T-helper 1 cell (primary cell): ENCODE results near the gene CYTH1.
"Not testable (repeated sequence)": the region's sequence is repeated elsewhere in the genome, so short reads cannot be mapped to it uniquely, and the experiment has no call there.

Source experiments
- DNase-seq, 5 donors: peaks; one replicate each; pipeline ENCODE4 v3.0.0-alpha.2; 2012 to 2020

CYTH1 gene

GRCh38 chr17:78785663-78786057 is 3.6 kb upstream of the CYTH1 start:
- no peak for DNase-seq

GRCh38 chr17:78785011-78785662 is 3.1 kb upstream of the CYTH1 start:
- DNase-seq, result peak in 1 of 5 donors; percentile 56

- no peak for DNase-seq
These were observed 2.3 kb upstream of the CYTH1 start for GRCh38 chr17:78784352-78784751.

- DNase-seq, result no peak
These were observed 1.7 kb upstream of the CYTH1 start for GRCh38 chr17:78783711-78784324.

GRCh38 chr17:78781104-78781892 is 775 bp downstream of the CYTH1 start:
- DNase-seq, result peak in 2 of 5 donors; percentile 41 to 60

GRCh38 chr17:78780335-78780734 is 1.7 kb downstream of the CYTH1 start:
- DNase-seq, result peak in 1 of 5 donors; percentile 41

GRCh38 chr17:78779850-78780249 is 2.2 kb downstream of the CYTH1 start:
- peak in 4 of 5 donors; percentile 44 to 86 (median 56) for DNase-seq

- DNase-seq, result not testable (repeated sequence)
These were observed 2.8 kb downstream of the CYTH1 start for GRCh38 chr17:78779286-78779651.

GRCh38 chr17:78777881-78778280 is 4.2 kb downstream of the CYTH1 start:
- no peak for DNase-seq

GRCh38 chr17:78774956-78775571 is 7.0 kb downstream of the CYTH1 start:
- DNase-seq, result peak in 3 of 5 donors; percentile 39 to 81 (median 40)

- DNase-seq, result peak in 1 of 5 donors; percentile 36
These were observed 7.6 kb downstream of the CYTH1 start for GRCh38 chr17:78774453-78774852.

- peak in 1 of 5 donors; percentile 74 for DNase-seq
These were observed 10.2 kb downstream of the CYTH1 start for GRCh38 chr17:78771758-78772382.

- peak in 1 of 5 donors; percentile 48 for DNase-seq
These were observed 12.8 kb downstream of the CYTH1 start for GRCh38 chr17:78769196-78769773.

- DNase-seq, result no peak
These were observed 14.3 kb downstream of the CYTH1 start for GRCh38 chr17:78767806-78768205.

GRCh38 chr17:78766743-78767294 is 15.3 kb downstream of the CYTH1 start:
- no peak for DNase-seq

- no peak for DNase-seq
These were observed 15.8 kb downstream of the CYTH1 start for GRCh38 chr17:78766225-78766624.

GRCh38 chr17:78765821-78766220 is 16.3 kb downstream of the CYTH1 start:
- no peak for DNase-seq

- no peak for DNase-seq
These were observed 17.2 kb downstream of the CYTH1 start for GRCh38 chr17:78764871-78765270.

- DNase-seq, result no peak
These were observed 18.5 kb downstream of the CYTH1 start for GRCh38 chr17:78763561-78763960.

GRCh38 chr17:78761789-78762406 is 20.2 kb downstream of the CYTH1 start:
- DNase-seq, result no peak

GRCh38 chr17:78759969-78760352 is 22.1 kb downstream of the CYTH1 start:
- DNase-seq, result no peak
